H9 (cell line): ENCODE measurements around the gene RLBP1. TPM values are rescaled to one million over a fixed set of nuclear protein-coding genes. Genes with fewer than 3 reads are reported as not detected.

Source experiments
- DNase-seq: peaks from one replicate; pipeline ENCODE4 v3.0.0-alpha.2; 2017
- H2AFZ ChIP-seq: one replicate; pipeline ENCODE4 v1.6.1; 2013; ENCODE audit warnings: mild to moderate bottlenecking, low read length, control low read depth, moderate library complexity
- H2AK5ac ChIP-seq: 2 replicates; pipeline ENCODE4 v1.6.1; 2013; ENCODE audit warnings: low read length, control low read depth, mixed read lengths; ENCODE audit not compliant: insufficient read length
- H2BK120ac ChIP-seq: one replicate; pipeline ENCODE4 v1.6.1; 2013; ENCODE audit warnings: low read depth, mild to moderate bottlenecking, low read length, control low read depth, inconsistent platforms; ENCODE audit not compliant: poor library complexity, severe bottlenecking
- H2BK12ac ChIP-seq: 2 replicates; pipeline ENCODE4 v1.6.1; 2013; ENCODE audit warnings: low read length, control low read depth, mixed read lengths, low read depth; ENCODE audit not compliant: insufficient read length
- H2BK15ac ChIP-seq: 2 replicates; pipeline ENCODE4 v1.6.1; 2013; ENCODE audit warnings: low read depth, low read length, control low read depth
- H2BK20ac ChIP-seq: one replicate; pipeline ENCODE4 v1.6.1; 2013; ENCODE audit warnings: low read depth, mild to moderate bottlenecking, low read length, control low read depth, inconsistent platforms; ENCODE audit not compliant: poor library complexity, severe bottlenecking
- H2BK5ac ChIP-seq: 2 replicates; pipeline ENCODE4 v1.6.1; 2013; ENCODE audit warnings: low read length, control low read depth, mixed read lengths; ENCODE audit not compliant: insufficient read length
- H3K14ac ChIP-seq: 2 replicates; pipeline ENCODE4 v1.6.1; 2013; ENCODE audit warnings: low read length, control low read depth; ENCODE audit not compliant: insufficient read depth
- H3K18ac ChIP-seq: 2 replicates; pipeline ENCODE4 v1.6.1; 2013; ENCODE audit warnings: low read depth, mild to moderate bottlenecking, mixed read lengths, low read length, control low read depth; ENCODE audit not compliant: insufficient read length
- H3K23ac ChIP-seq: 2 replicates; pipeline ENCODE4 v1.6.1; 2013; ENCODE audit warnings: low read length, control low read depth, mixed read lengths, low read depth; ENCODE audit not compliant: insufficient read length
- H3K23me2 ChIP-seq: 2 replicates; pipeline ENCODE4 v1.6.1; 2013; ENCODE audit warnings: low read depth, mild to moderate bottlenecking, mixed read lengths, low read length, control low read depth; ENCODE audit not compliant: insufficient read length, poor library complexity, severe bottlenecking
- H3K27ac ChIP-seq: 2 replicates; pipeline ENCODE4 v1.5.1; 2013; ENCODE audit warnings: low read length, control low read depth, mixed read lengths, low read depth; ENCODE audit not compliant: insufficient read length
- H3K27me3 ChIP-seq: 2 replicates; pipeline ENCODE4 v1.6.1; 2013; ENCODE audit warnings: low read length, control low read depth, inconsistent platforms; ENCODE audit not compliant: insufficient read depth
- H3K4ac ChIP-seq: 2 replicates; pipeline ENCODE4 v1.6.1; 2013; ENCODE audit warnings: low read depth, mild to moderate bottlenecking, control low read depth, inconsistent platforms, low read length, moderate library complexity
- H3K4me1 ChIP-seq: 2 replicates; pipeline ENCODE4 v1.6.1; 2013; ENCODE audit warnings: low read length, control low read depth, inconsistent platforms; ENCODE audit not compliant: insufficient read depth
- H3K4me2 ChIP-seq: 2 replicates; pipeline ENCODE4 v1.6.1; 2013; ENCODE audit warnings: low read length, control low read depth, mixed read lengths; ENCODE audit not compliant: insufficient read length, insufficient read depth
- H3K56ac ChIP-seq: 2 replicates; pipeline ENCODE4 v1.6.1; 2013; ENCODE audit warnings: low read depth, mild to moderate bottlenecking, mixed read lengths, low read length, control low read depth; ENCODE audit not compliant: insufficient read length
- H3K79me1 ChIP-seq: 2 replicates; pipeline ENCODE4 v1.6.1; 2013; ENCODE audit warnings: low read depth, mild to moderate bottlenecking, moderate library complexity, low read length, control low read depth, inconsistent platforms; ENCODE audit not compliant: insufficient read depth, poor library complexity, severe bottlenecking
- H3K79me2 ChIP-seq: 2 replicates; pipeline ENCODE4 v1.6.1; 2013; ENCODE audit warnings: low read length, control low read depth, inconsistent platforms; ENCODE audit not compliant: insufficient read depth
- H3K9ac ChIP-seq: 2 replicates; pipeline ENCODE4 v1.6.1; 2013; ENCODE audit warnings: low read length, control low read depth, mixed read lengths; ENCODE audit not compliant: insufficient read length; ENCODE audit errors: extremely low read depth
- H3K9me3 ChIP-seq: one replicate; pipeline ENCODE4 v1.6.1; 2013; ENCODE audit warnings: low read depth, low read length, inconsistent platforms; ENCODE audit not compliant: control insufficient read depth
- H3T11ph ChIP-seq: one replicate; pipeline ENCODE4 v1.6.1; 2013; ENCODE audit warnings: mild to moderate bottlenecking, low read length, control low read depth, inconsistent platforms
- H4K20me1 ChIP-seq: one replicate; pipeline ENCODE4 v1.6.1; 2013; ENCODE audit not compliant: control insufficient read depth, insufficient read length, insufficient read depth
- H4K5ac ChIP-seq: 2 replicates; pipeline ENCODE4 v1.6.1; 2013; ENCODE audit warnings: low read depth, mild to moderate bottlenecking, mixed read lengths, low read length, control low read depth; ENCODE audit not compliant: insufficient read length
- H4K8ac ChIP-seq: replicated peaks from 2 replicates; pipeline ENCODE4 v1.6.1; 2013; ENCODE audit warnings: low read length, control low read depth, mixed read lengths, low read depth; ENCODE audit not compliant: insufficient read length
- H4K91ac ChIP-seq: 2 replicates; pipeline ENCODE4 v1.6.1; 2013; ENCODE audit warnings: low read depth, mild to moderate bottlenecking, moderate library complexity, mixed read lengths, low read length, control low read depth; ENCODE audit not compliant: insufficient read length
- H3K27ac Mint-ChIP-seq, 3 experiments: 2 replicates in 2 of 3; 3 replicates in 1 of 3; pipeline ENCODE4 v1.8.0; 2020 to 2021; ENCODE audit warnings: mixed read lengths in 3 of 3, mild to moderate bottlenecking in 1 of 3, moderate library complexity in 1 of 3
- H3K27me3 Mint-ChIP-seq: 2 replicates; pipeline ENCODE4 v1.8.0; 2021; ENCODE audit warnings: low read depth, mild to moderate bottlenecking, moderate library complexity, mixed read lengths
- H3K36me3 Mint-ChIP-seq, 3 experiments: 2 replicates in 2 of 3; 3 replicates in 1 of 3; pipeline ENCODE4 v1.8.0; 2020 to 2021; ENCODE audit warnings: low read depth in 3 of 3, mixed read lengths in 3 of 3; ENCODE audit not compliant: insufficient read depth in 1 of 3
- H3K4me1 Mint-ChIP-seq, 2 experiments: 2 replicates each; pipeline ENCODE4 v1.8.0; 2020; ENCODE audit warnings: mixed read lengths in 2 of 2
- H3K4me3 Mint-ChIP-seq, 2 experiments: 2 replicates in 1 of 2; 3 replicates in 1 of 2; pipeline ENCODE4 v1.8.0; 2020 to 2021; ENCODE audit warnings: mild to moderate bottlenecking in 2 of 2, mixed read lengths in 2 of 2, moderate library complexity in 1 of 2
- H3K9me3 Mint-ChIP-seq, 2 experiments: 2 replicates in 1 of 2; 3 replicates in 1 of 2; pipeline ENCODE4 v1.8.0; 2020; ENCODE audit warnings: mild to moderate bottlenecking in 2 of 2, mixed read lengths in 2 of 2, moderate library complexity in 1 of 2
- CTCF ChIP-seq: fragments of 200-600 bp; sonication (generic); conservative IDR thresholded peaks from 3 replicates; pipeline ENCODE4 v1.8.0; 2021; ENCODE audit warnings: antibody characterized with exemption, mild to moderate bottlenecking
- WGBS: extraction: QIAGEN DNeasy Blood & Tissue Kit; methylation state at CpG from one replicate; pipeline ENCODE4 v1.1.7; 2013; ENCODE audit warnings: missing lambda C conversion rate, low lambda C conversion rate, mixed read lengths; ENCODE audit not compliant: insufficient read length; ENCODE audit errors: extremely low coverage; 5-methylcytosine and 5-hydroxymethylcytosine counted together
- total RNA-seq: library from RNA; stranded (reverse); gene quantifications from 2 replicates; pipeline ENCODE4 v1.2.1, GENCODE V29; 2021

The RLBP1 gene
- total RNA-seq, 1 experiment from 2014 or later: not detected

GRCh38 chr15:89195836-89196235, 25.5 kb downstream of the RLBP1 start:
- no peak overlapping the region for H3K18ac ChIP-seq
- no peaks in the 10 kb centered on the region for H3K27me3 Mint-ChIP-seq
- no peak overlapping the region for H2AFZ ChIP-seq
- no peaks in the 10 kb centered on the region for H3K27me3 ChIP-seq
- no peak overlapping the region for H3T11ph ChIP-seq
- no peak for DNase-seq
- no peak overlapping the region for H2BK15ac ChIP-seq
- peaks cover 7 to 17% (median 12%) of the 10 kb centered on the region in 3 experiments; a peak in 5 of 7 replicates for H3K36me3 Mint-ChIP-seq
- no peak overlapping the region for H4K5ac ChIP-seq
- no peak overlapping the region for H4K91ac ChIP-seq
- H2BK5ac ChIP-seq: no peak overlapping the region
- H3K56ac ChIP-seq: no peak overlapping the region
- H3K4me2 ChIP-seq: no peak overlapping the region
- H3K4me1 Mint-ChIP-seq: peaks cover 42 to 51% of the 10 kb centered on the region in 2 experiments
- H2BK20ac ChIP-seq: no peak overlapping the region
- H3K9ac ChIP-seq: no peak overlapping the region
- H4K20me1 ChIP-seq: no peaks in the 10 kb centered on the region
- peaks cover 7% of the 10 kb centered on the region for H3K4me1 ChIP-seq
- H3K79me2 ChIP-seq: no peaks in the 10 kb centered on the region
- no peak overlapping the region for H4K8ac ChIP-seq
- H3K9me3 ChIP-seq: no peaks in the 10 kb centered on the region
- no peak overlapping the region for H2AK5ac ChIP-seq
- H2BK12ac ChIP-seq: no peak overlapping the region
- H3K4me3 Mint-ChIP-seq: no peak overlapping the region
- no peaks in the 10 kb centered on the region for H3K9me3 Mint-ChIP-seq
- TF ChIP-seq CTCF: no peak
- H3K14ac ChIP-seq: no peak overlapping the region
- H3K23me2 ChIP-seq: peaks cover 4% of the 10 kb centered on the region
- H3K79me1 ChIP-seq: no peaks in the 10 kb centered on the region
- WGBS: no CpG with 5 or more reads among the region's 8 CpGs
- H3K4ac ChIP-seq: no peak overlapping the region
- no peak overlapping the region for H3K27ac ChIP-seq
- H3K23ac ChIP-seq: no peak overlapping the region
- H3K27ac Mint-ChIP-seq: peak overlapping the region in 2 of 3 experiments; percentile 70 to 82; a peak in 2 of 7 replicates
- no peak overlapping the region for H2BK120ac ChIP-seq
